DND-41 (cell line): ENCODE results near the gene ATG101.

Source experiments
- CTCF ChIP-seq: IDR thresholded peaks from 2 replicates; pipeline ENCODE4 v1.5.1; 2012; ENCODE audit warnings: borderline replicate concordance, low read length, moderate library complexity, mild to moderate bottlenecking; ENCODE audit not compliant: poor library complexity, severe bottlenecking; ENCODE audit errors: extremely low read depth
- EZH2 ChIP-seq: IDR thresholded peaks from 3 replicates; pipeline ENCODE4 v1.6.1; 2012; ENCODE audit warnings: borderline replicate concordance, low read depth, mild to moderate bottlenecking, moderate library complexity, low read length, inconsistent platforms; ENCODE audit not compliant: severe bottlenecking

- no peak for TF ChIP-seq CTCF
- TF ChIP-seq EZH2: no peak
These were observed 6.5 kb upstream of the ATG101 start for GRCh38 chr12:52063082-52063924.
